GM21447 (cell line): Measurements from ENCODE around the gene PCYT2.

Experiments used
- ATAC-seq: cut with Tn5 transposase; IDR thresholded peaks from one replicate; pipeline ENCODE4 v1.9.1; 2021; ENCODE audit not compliant: unreplicated experiment

The PCYT2 gene

GRCh38 chr17:81858967-81859905 lies 52.0 kb downstream of the PCYT2 start:
- ATAC-seq, result no peak

GRCh38 chr17:81858170-81858966 lies 52.8 kb downstream of the PCYT2 start:
- no peak for ATAC-seq

GRCh38 chr17:81854974-81855774 lies 56.0 kb downstream of the PCYT2 start:
- no peak for ATAC-seq

GRCh38 chr17:81852237-81852636 lies 59.0 kb downstream of the PCYT2 start:
- no peak for ATAC-seq

GRCh38 chr17:81851423-81851822 lies 59.8 kb downstream of the PCYT2 start:
- ATAC-seq, result no peak
